IgD-negative memory B cell (primary cell): Measurements from ENCODE around the gene NPY. TPM values are rescaled to one million over a fixed set of nuclear protein-coding genes. Genes with fewer than 3 reads are reported as not detected.

Experiments used
- H3K27ac Mint-ChIP-seq, 3 donors: one replicate each; pipeline ENCODE4 v1.8.0; 2020 to 2022; ENCODE audit warnings: mild to moderate bottlenecking in 3 of 3, mixed read lengths in 3 of 3, moderate library complexity in 1 of 3
- H3K27me3 Mint-ChIP-seq: one replicate; pipeline ENCODE4 v1.8.0; 2021; ENCODE audit warnings: mixed read lengths
- H3K36me3 Mint-ChIP-seq: one replicate; pipeline ENCODE4 v1.8.0; 2020; ENCODE audit warnings: mild to moderate bottlenecking, mixed read lengths
- H3K4me1 Mint-ChIP-seq, 3 donors: one replicate each; pipeline ENCODE4 v1.8.0; 2020 to 2022; ENCODE audit warnings: mixed read lengths in 3 of 3, mild to moderate bottlenecking in 1 of 3
- H3K4me3 Mint-ChIP-seq, 4 donors: one replicate each; pipeline ENCODE4 v1.8.0; 2020 to 2022; ENCODE audit warnings: mild to moderate bottlenecking in 4 of 4, mixed read lengths in 4 of 4, moderate library complexity in 3 of 4
- H3K9me3 Mint-ChIP-seq, 3 donors: one replicate each; pipeline ENCODE4 v1.8.0; 2020 to 2021; ENCODE audit warnings: mixed read lengths in 3 of 3, mild to moderate bottlenecking in 1 of 3
- polyA plus RNA-seq: library from polyadenylated mRNA; unstranded; fragments of 300-500 nt; fragmentation: Illumina TruSeq; gene quantifications from one replicate; pipeline ENCODE4 v1.2.3, GENCODE V29; 2021

Gene NPY
- polyA plus RNA-seq, 1 donor from 2014 or later = 0.80 TPM

DNA sequence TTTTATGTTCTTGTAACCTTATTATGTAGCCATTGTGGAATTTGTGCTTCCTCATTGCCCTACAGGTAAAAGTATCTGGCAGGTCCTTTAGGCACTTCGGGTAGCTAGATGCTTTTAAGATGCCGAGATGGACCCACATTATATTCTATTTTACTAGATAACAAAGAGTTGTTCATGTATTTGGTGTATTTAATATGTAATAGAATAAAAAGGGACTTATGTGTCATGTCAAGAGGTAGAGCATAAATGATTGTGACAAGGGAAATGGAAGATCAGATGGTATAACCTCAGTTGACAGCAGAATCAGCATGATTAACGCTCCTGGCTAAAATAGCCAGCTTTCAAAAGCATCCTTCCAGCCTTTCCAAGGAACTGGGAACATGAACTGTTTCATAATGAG, 50.6 kb downstream of the NPY start:
- H3K9me3 Mint-ChIP-seq = peaks cover 4 to 14% (median 6%) of the 10 kb centered on the region in 3 donors
- H3K27me3 Mint-ChIP-seq = peaks cover 7% of the 10 kb centered on the region
- H3K4me3 Mint-ChIP-seq = no peak overlapping the region
- H3K27ac Mint-ChIP-seq = no peak overlapping the region
- H3K4me1 Mint-ChIP-seq = peaks cover 0 to under 1% (median 0%) of the 10 kb centered on the region in 3 donors
- peaks cover 2% of the 10 kb centered on the region for H3K36me3 Mint-ChIP-seq

DNA sequence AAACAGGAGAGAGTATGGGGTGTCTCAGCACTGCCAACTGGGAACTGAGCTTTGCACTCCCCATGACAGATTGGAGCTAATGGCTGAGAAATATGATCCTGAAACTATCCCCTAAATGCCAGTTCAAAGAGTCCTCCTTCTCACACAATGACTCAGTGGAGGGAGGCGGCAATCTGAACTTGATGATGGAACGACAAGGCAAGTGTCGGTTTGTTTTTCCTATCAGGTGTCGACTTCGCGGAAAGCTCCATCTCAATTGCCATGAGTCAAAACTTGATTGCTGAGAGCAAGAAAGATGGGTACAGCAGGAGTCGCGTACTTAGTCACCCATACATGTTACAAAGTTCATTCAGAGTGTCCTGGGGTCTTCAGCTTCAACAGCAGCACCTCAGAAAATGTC, 52.5 kb downstream of the NPY start:
- no peak overlapping the region for H3K27ac Mint-ChIP-seq
- H3K27me3 Mint-ChIP-seq = peaks cover 7% of the 10 kb centered on the region
- H3K4me1 Mint-ChIP-seq = no peaks in the 10 kb centered on the region
- peaks cover 4 to 14% (median 6%) of the 10 kb centered on the region in 3 donors for H3K9me3 Mint-ChIP-seq
- H3K4me3 Mint-ChIP-seq = no peak overlapping the region
- H3K36me3 Mint-ChIP-seq = peaks cover 2% of the 10 kb centered on the region

DNA sequence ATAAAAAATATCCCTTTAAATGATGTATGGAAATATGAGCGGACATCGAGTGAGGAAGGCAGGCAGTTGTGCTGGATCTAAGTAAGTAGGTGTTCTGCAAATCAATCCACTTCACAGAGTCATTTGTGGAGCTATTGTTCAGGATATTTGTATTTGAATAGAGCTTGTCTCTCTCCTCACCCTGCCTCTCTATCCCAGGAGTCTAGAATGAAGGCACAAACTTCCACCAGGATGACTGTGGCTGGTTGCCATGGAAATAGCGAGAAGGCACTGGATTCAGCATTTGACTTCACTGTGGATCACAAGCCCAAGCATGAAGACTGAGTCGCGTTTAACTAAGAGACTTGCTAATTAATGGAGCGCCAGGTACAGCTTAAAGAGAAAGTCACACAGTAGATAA, 53.2 kb downstream of the NPY start:
- H3K27ac Mint-ChIP-seq = no peak overlapping the region
- H3K36me3 Mint-ChIP-seq = peaks cover 2% of the 10 kb centered on the region
- H3K4me3 Mint-ChIP-seq = no peak overlapping the region
- H3K27me3 Mint-ChIP-seq = peaks cover 7% of the 10 kb centered on the region
- H3K9me3 Mint-ChIP-seq = peaks cover 4 to 7% (median 6%) of the 10 kb centered on the region in 3 donors
- H3K4me1 Mint-ChIP-seq = no peaks in the 10 kb centered on the region

DNA sequence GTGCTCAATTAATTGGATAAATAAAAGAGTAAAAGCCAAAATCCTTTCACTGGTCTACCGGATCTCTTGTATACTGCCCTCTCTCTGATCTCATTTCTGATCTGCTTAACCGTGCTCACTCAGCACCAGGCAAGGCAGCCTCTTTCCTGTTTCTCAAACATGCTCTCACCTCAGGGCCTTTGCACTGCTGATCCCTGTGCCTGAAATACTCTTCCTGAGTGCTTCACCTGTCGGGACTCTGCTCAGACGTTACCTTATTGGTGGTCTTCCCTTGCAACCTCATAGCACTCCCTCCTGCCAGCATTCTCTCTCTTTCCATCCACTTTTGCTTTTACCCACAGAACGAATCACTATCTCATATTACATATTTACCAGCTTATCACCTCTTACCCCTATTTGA, 55.6 kb downstream of the NPY start:
- H3K27ac Mint-ChIP-seq = no peak overlapping the region
- no peak overlapping the region for H3K4me3 Mint-ChIP-seq
- peaks cover 4% of the 10 kb centered on the region for H3K27me3 Mint-ChIP-seq
- H3K4me1 Mint-ChIP-seq = no peaks in the 10 kb centered on the region
- no peaks in the 10 kb centered on the region for H3K9me3 Mint-ChIP-seq
- peaks cover 2% of the 10 kb centered on the region for H3K36me3 Mint-ChIP-seq

DNA sequence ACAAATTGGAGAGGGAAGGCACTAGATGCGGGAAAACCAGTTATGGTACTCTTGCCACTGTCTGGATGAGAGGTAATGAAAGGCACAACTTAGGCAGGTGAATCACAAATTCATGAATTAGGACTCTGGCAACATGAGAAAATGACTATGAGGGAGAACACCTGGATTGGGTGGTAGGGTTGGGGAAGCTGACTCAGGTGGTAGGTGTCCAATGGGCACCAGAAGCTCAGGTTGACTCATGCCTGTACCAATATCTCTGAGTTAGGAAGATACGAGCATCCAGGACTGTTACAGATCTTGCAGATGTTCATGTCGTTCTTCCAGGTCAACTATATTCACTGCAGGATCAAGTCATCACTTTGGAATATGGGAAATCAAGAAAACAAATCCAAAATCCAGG, 56.7 kb downstream of the NPY start:
- H3K36me3 Mint-ChIP-seq = peaks cover 2% of the 10 kb centered on the region
- no peaks in the 10 kb centered on the region for H3K9me3 Mint-ChIP-seq
- H3K4me3 Mint-ChIP-seq = no peak overlapping the region
- H3K27ac Mint-ChIP-seq = no peak overlapping the region
- no peaks in the 10 kb centered on the region for H3K4me1 Mint-ChIP-seq
- H3K27me3 Mint-ChIP-seq = peaks cover 4% of the 10 kb centered on the region
